Neural progenitor cell (in vitro differentiated cells): ENCODE results near the gene WASHC2A. TPM values are rescaled to one million over a fixed set of nuclear protein-coding genes. Genes with fewer than 3 reads are reported as not detected.
"Not testable (repeated sequence)": the region's sequence is repeated elsewhere in the genome, so short reads cannot be mapped to it uniquely, and the experiment has no call there.

ENCODE experiments used
- DNase-seq: peaks from one replicate; pipeline ENCODE4 v3.0.0-alpha.2; 2016; ENCODE audit warnings: low spot score
- H2AFZ ChIP-seq: fragments of 200-600 bp; sonication (generic); replicated peaks from 2 replicates; pipeline ENCODE4 v1.6.1; 2016; ENCODE audit warnings: antibody characterized with exemption
- H3F3A ChIP-seq: fragments of 200-600 bp; sonication (generic); 2 replicates; pipeline ENCODE4 v1.6.1; 2016; ENCODE audit warnings: antibody characterized with exemption, low read depth
- H3K27ac ChIP-seq: fragments of 200-600 bp; sonication (generic); 2 replicates; pipeline ENCODE4 v1.5.1; 2016; ENCODE audit warnings: mild to moderate bottlenecking
- H3K27me3 ChIP-seq: fragments of 200-600 bp; sonication (generic); 2 replicates; pipeline ENCODE4 v1.6.1; 2016; ENCODE audit warnings: mild to moderate bottlenecking, moderate library complexity
- H3K36me3 ChIP-seq: fragments of 200-600 bp; sonication (generic); 2 replicates; pipeline ENCODE4 v1.5.1; 2016
- H3K4me1 ChIP-seq: fragments of 200-600 bp; sonication (generic); 2 replicates; pipeline ENCODE4 v1.6.1; 2016; ENCODE audit warnings: mixed run types
- H3K4me2 ChIP-seq: fragments of 200-600 bp; sonication (generic); 2 replicates; pipeline ENCODE4 v1.6.1; 2016
- H3K4me3 ChIP-seq: fragments of 200-600 bp; sonication (generic); 2 replicates; pipeline ENCODE4 v1.5.1; 2016
- H3K79me2 ChIP-seq: fragments of 200-600 bp; sonication (generic); 2 replicates; pipeline ENCODE4 v1.6.1; 2016; ENCODE audit warnings: low read depth
- H3K9ac ChIP-seq: fragments of 200-600 bp; sonication (generic); 2 replicates; pipeline ENCODE4 v1.6.1; 2016
- H3K9me3 ChIP-seq: fragments of 200-600 bp; sonication (generic); 2 replicates; pipeline ENCODE4 v1.5.1; 2016; ENCODE audit warnings: low read depth
- H4K20me1 ChIP-seq: fragments of 200-600 bp; sonication (generic); 2 replicates; pipeline ENCODE4 v1.6.1; 2016; ENCODE audit warnings: low read depth
- H3K27ac Mint-ChIP-seq: 3 replicates; pipeline ENCODE4 v1.8.0; 2021; ENCODE audit warnings: mixed read lengths
- H3K27me3 Mint-ChIP-seq: 2 replicates; pipeline ENCODE4 v1.8.0; 2022; ENCODE audit warnings: low read depth, mild to moderate bottlenecking, inconsistent platforms, moderate library complexity, mixed read lengths; ENCODE audit not compliant: insufficient read depth
- H3K36me3 Mint-ChIP-seq: 3 replicates; pipeline ENCODE4 v1.8.0; 2021; ENCODE audit warnings: mixed read lengths
- H3K4me1 Mint-ChIP-seq: 3 replicates; pipeline ENCODE4 v1.8.0; 2021; ENCODE audit warnings: mixed read lengths
- H3K4me3 Mint-ChIP-seq: 3 replicates; pipeline ENCODE4 v1.8.0; 2021; ENCODE audit warnings: mild to moderate bottlenecking, moderate library complexity, mixed read lengths
- H3K9me3 Mint-ChIP-seq: 3 replicates; pipeline ENCODE4 v1.8.0; 2020; ENCODE audit warnings: mixed read lengths
- CTCF ChIP-seq: fragments of 200-600 bp; sonication (generic); IDR thresholded peaks from 2 replicates; pipeline ENCODE4 v1.5.1; 2017; ENCODE audit warnings: antibody characterized with exemption, mild to moderate bottlenecking
- EZH2 ChIP-seq: fragments of 200-600 bp; sonication (generic); IDR thresholded peaks from 2 replicates; pipeline ENCODE4 v1.6.1; 2017; ENCODE audit warnings: antibody characterized with exemption, mild to moderate bottlenecking, moderate library complexity
- EZH2phosphoT487 ChIP-seq: fragments of 200-600 bp; sonication (generic); IDR thresholded peaks from 2 replicates; pipeline ENCODE4 v1.6.1; 2017; ENCODE audit warnings: antibody characterized with exemption
- total RNA-seq: library from RNA; depleted of rRNA; stranded (reverse); fragments of >200 nt; gene quantifications from 2 replicates; pipeline ENCODE4 v1.2.3, GENCODE V29; 2015; ENCODE audit warnings: low replicate concordance

WASHC2A gene
- total RNA-seq, 1 donor from 2014 or later, result 17.7 TPM

- H3F3A ChIP-seq, H3K4me1 Mint-ChIP-seq, H3K4me1 ChIP-seq, H3K4me3 ChIP-seq, H3K9me3 Mint-ChIP-seq, H3K36me3 Mint-ChIP-seq, H4K20me1 ChIP-seq, H3K4me2 ChIP-seq, H3K27ac Mint-ChIP-seq, H3K9me3 ChIP-seq, H3K27me3 ChIP-seq, H3K79me2 ChIP-seq, H3K27ac ChIP-seq, H3K36me3 ChIP-seq, DNase-seq, H3K9ac ChIP-seq, H2AFZ ChIP-seq, H3K4me3 Mint-ChIP-seq, H3K27me3 Mint-ChIP-seq: not testable (repeated sequence)
Measured at GRCh38 chr10:50132841-50133240, 65.1 kb downstream of the WASHC2A start.

- not testable (repeated sequence) for H2AFZ ChIP-seq, H3K4me1 ChIP-seq, H3K4me2 ChIP-seq, H3K9me3 Mint-ChIP-seq, H3K27ac ChIP-seq, H3K36me3 ChIP-seq, DNase-seq, H3K27ac Mint-ChIP-seq, H4K20me1 ChIP-seq, H3K4me3 Mint-ChIP-seq, H3K79me2 ChIP-seq, H3K4me1 Mint-ChIP-seq, H3F3A ChIP-seq, H3K9ac ChIP-seq, H3K9me3 ChIP-seq, H3K27me3 ChIP-seq, H3K27me3 Mint-ChIP-seq, H3K36me3 Mint-ChIP-seq, H3K4me3 ChIP-seq
Measured at GRCh38 chr10:50143512-50144174, 75.9 kb downstream of the WASHC2A start.

GRCh38 chr10:50145575-50145974, 77.8 kb downstream of the WASHC2A start:
- H3K4me2 ChIP-seq, H3K9ac ChIP-seq, H3K27ac ChIP-seq, DNase-seq, H3K9me3 ChIP-seq, H3K27me3 ChIP-seq, H3K9me3 Mint-ChIP-seq, H3K4me3 Mint-ChIP-seq, H4K20me1 ChIP-seq, H3K27me3 Mint-ChIP-seq, H3K4me3 ChIP-seq, H3K36me3 Mint-ChIP-seq, H3K27ac Mint-ChIP-seq, H3K4me1 Mint-ChIP-seq, H3K4me1 ChIP-seq, H2AFZ ChIP-seq, H3K36me3 ChIP-seq, H3K79me2 ChIP-seq, H3F3A ChIP-seq: not testable (repeated sequence)

GRCh38 chr10:50152792-50153272, 85.1 kb downstream of the WASHC2A start:
- no peaks in the 10 kb centered on the region for H3F3A ChIP-seq
- peaks cover 2% of the 10 kb centered on the region for H3K27me3 Mint-ChIP-seq
- H3K27ac Mint-ChIP-seq, result no peak overlapping the region
- H3K4me1 Mint-ChIP-seq, result no peaks in the 10 kb centered on the region
- no peaks in the 10 kb centered on the region for H3K9me3 ChIP-seq
- no peaks in the 10 kb centered on the region for H3K79me2 ChIP-seq
- H3K36me3 Mint-ChIP-seq, result no peaks in the 10 kb centered on the region
- no peak overlapping the region for H3K4me3 ChIP-seq
- H3K27me3 ChIP-seq, result no peaks in the 10 kb centered on the region
- H3K4me2 ChIP-seq, result no peak overlapping the region
- no peak overlapping the region for H3K27ac ChIP-seq
- H3K4me1 ChIP-seq, result no peaks in the 10 kb centered on the region
- no peaks in the 10 kb centered on the region for H3K9me3 Mint-ChIP-seq
- H3K4me3 Mint-ChIP-seq, result no peak overlapping the region
- no peak overlapping the region for H3K9ac ChIP-seq
- H3K36me3 ChIP-seq, result no peaks in the 10 kb centered on the region
- peak; percentile 38 for DNase-seq
- H2AFZ ChIP-seq, result peak overlapping the region; percentile 42
- TF ChIP-seq EZH2 (no peak), CTCF (no peak), EZH2phosphoT487 (no peak)
- H4K20me1 ChIP-seq, result no peaks in the 10 kb centered on the region

- H3K27me3 Mint-ChIP-seq, H3K36me3 Mint-ChIP-seq, H3K9me3 Mint-ChIP-seq, H3K4me1 Mint-ChIP-seq, H3K79me2 ChIP-seq, H3K27me3 ChIP-seq, DNase-seq, H3K4me1 ChIP-seq, H4K20me1 ChIP-seq, H3K27ac ChIP-seq, H3K27ac Mint-ChIP-seq, H3K36me3 ChIP-seq, H3K4me3 ChIP-seq, H2AFZ ChIP-seq, H3K9ac ChIP-seq, H3K4me3 Mint-ChIP-seq, H3F3A ChIP-seq, H3K4me2 ChIP-seq, H3K9me3 ChIP-seq: not testable (repeated sequence)
Measured at GRCh38 chr10:50157868-50158267, 90.1 kb downstream of the WASHC2A start.

- H3K36me3 ChIP-seq, H3K9me3 Mint-ChIP-seq, H3K79me2 ChIP-seq, H2AFZ ChIP-seq, H3K27ac Mint-ChIP-seq, H3K4me1 ChIP-seq, DNase-seq, H3K9ac ChIP-seq, H3K4me3 Mint-ChIP-seq, H3K27me3 ChIP-seq, H3K36me3 Mint-ChIP-seq, H3K27me3 Mint-ChIP-seq, H4K20me1 ChIP-seq, H3F3A ChIP-seq, H3K4me2 ChIP-seq, H3K27ac ChIP-seq, H3K9me3 ChIP-seq, H3K4me3 ChIP-seq, H3K4me1 Mint-ChIP-seq: not testable (repeated sequence)
Measured at GRCh38 chr10:50159856-50160255, 92.1 kb downstream of the WASHC2A start.

GRCh38 chr10:50165038-50165437, 97.3 kb downstream of the WASHC2A start:
- not testable (repeated sequence) for H3K4me1 Mint-ChIP-seq, H3K27ac Mint-ChIP-seq, H3K9ac ChIP-seq, H2AFZ ChIP-seq, H3K36me3 ChIP-seq, H4K20me1 ChIP-seq, H3K79me2 ChIP-seq, H3K36me3 Mint-ChIP-seq, H3K27ac ChIP-seq, H3K27me3 ChIP-seq, H3K4me3 Mint-ChIP-seq, H3K4me1 ChIP-seq, DNase-seq, H3F3A ChIP-seq, H3K4me2 ChIP-seq, H3K9me3 Mint-ChIP-seq, H3K4me3 ChIP-seq, H3K27me3 Mint-ChIP-seq, H3K9me3 ChIP-seq
